ENCODE measurements around the gene EPHA4. TPM values are rescaled to one million over a fixed set of nuclear protein-coding genes. Genes with fewer than 3 reads are reported as not detected.

Gene EPHA4
- total RNA-seq, 2 experiments from 2014 or later, result 0.23 TPM; not detected in 1

- intact Hi-C loops (cut with micrococcal nuclease; ENCODE audit: unreplicated experiment), result no loop called here
These were observed 103.8 kb downstream of the EPHA4 start for GRCh38 chr2:221468317-221468716.

GRCh38 chr2:221467610-221468009 lies 104.5 kb downstream of the EPHA4 start:
- H3K27ac ChIP-seq (ENCODE audit: low read depth, low read length, poor library complexity, severe bottlenecking), result no peak overlapping the region
- no peaks in the 10 kb centered on the region for H3K9me3 ChIP-seq (ENCODE audit: low read length)
- no peak overlapping the region for H3K4me3 ChIP-seq (ENCODE audit: low read depth, low read length, poor library complexity, severe bottlenecking)
- no peak for TF ChIP-seq EZH2phosphoT487 (IDR thresholded peaks at IDR 0.05; ENCODE audit: borderline replicate concordance, low read depth, low read length)
- TF ChIP-seq CTCF (conservative IDR thresholded peaks at IDR 0.05; ENCODE audit: low read length), result no peak
- CTCF ChIA-PET (ENCODE audit: unreplicated experiment), result no interaction called here
- H4K20me1 ChIP-seq (ENCODE audit: insufficient read depth, low read length), result no peaks in the 10 kb centered on the region
- no TSS peak for BruUV-seq (replicated peaks)
- no peaks in the 10 kb centered on the region for H3K79me2 ChIP-seq (ENCODE audit: insufficient read depth, low read depth, low read length)
- no peak for DNase-seq (ENCODE audit: low spot score)
- intact Hi-C loops (cut with micrococcal nuclease; ENCODE audit: unreplicated experiment), result no loop called here
- H3K4me1 ChIP-seq (ENCODE audit: insufficient read depth, low read length, poor library complexity, severe bottlenecking), result no peaks in the 10 kb centered on the region
- POLR2A ChIA-PET, result interaction anchor here (0.6 to 1.7 kb wide), 3 partner anchors 9 to 35 kb away, joined by 3 to 5 read pairs (median 4); no protein-coding TSS in a partner anchor
- no peaks in the 10 kb centered on the region for H3K9me2 ChIP-seq (ENCODE audit: insufficient read depth, low read length)
- no peaks in the 10 kb centered on the region for H3K36me3 ChIP-seq (ENCODE audit: insufficient read depth, low read length)
- no peak overlapping the region for H2AFZ ChIP-seq (ENCODE audit: low read length)
- H3K4me2 ChIP-seq (ENCODE audit: low read length), result no peak overlapping the region

More at GRCh38 chr2:221468317-221468716, 103.8 kb downstream of the EPHA4 start:
- DNase-seq (ENCODE audit: low spot score), result no peak
- Histone ChIP-seq H3K27ac (ENCODE audit: low read depth, low read length, poor library complexity, severe bottlenecking) (no peak overlapping the region), H3K4me1 (ENCODE audit: insufficient read depth, low read length, poor library complexity, severe bottlenecking) (no peaks in the 10 kb centered on the region), H4K20me1 (ENCODE audit: insufficient read depth, low read length) (no peaks in the 10 kb centered on the region), H3K36me3 (ENCODE audit: insufficient read depth, low read length) (no peaks in the 10 kb centered on the region), H3K4me2 (ENCODE audit: low read length) (no peak overlapping the region), H3K4me3 (ENCODE audit: low read depth, low read length, poor library complexity, severe bottlenecking) (no peak overlapping the region), H3K79me2 (ENCODE audit: insufficient read depth, low read depth, low read length) (no peaks in the 10 kb centered on the region), H3K9me2 (ENCODE audit: insufficient read depth, low read length) (no peaks in the 10 kb centered on the region), H3K9me3 (ENCODE audit: low read length) (no peaks in the 10 kb centered on the region), H2AFZ (ENCODE audit: low read length) (no peak overlapping the region)
- TF ChIP-seq EZH2phosphoT487 (IDR thresholded peaks at IDR 0.05; ENCODE audit: borderline replicate concordance, low read depth, low read length) (no peak), CTCF (conservative IDR thresholded peaks at IDR 0.05; ENCODE audit: low read length) (no peak)
- CTCF ChIA-PET (ENCODE audit: unreplicated experiment), result no interaction called here
- BruUV-seq (replicated peaks), result no TSS peak
- POLR2A ChIA-PET, result interaction anchor here (0.7 to 1.7 kb wide), 3 partner anchors 9 to 396 kb away, joined by 3 to 4 read pairs (median 3); no protein-coding TSS in a partner anchor

GRCh38 chr2:221466744-221467143 lies 105.4 kb downstream of the EPHA4 start:
- Histone ChIP-seq H3K9me3 (ENCODE audit: low read length) (no peaks in the 10 kb centered on the region), H3K4me3 (ENCODE audit: low read depth, low read length, poor library complexity, severe bottlenecking) (no peak overlapping the region), H3K9me2 (ENCODE audit: insufficient read depth, low read length) (no peaks in the 10 kb centered on the region), H3K27ac (ENCODE audit: low read depth, low read length, poor library complexity, severe bottlenecking) (no peak overlapping the region), H3K79me2 (ENCODE audit: insufficient read depth, low read depth, low read length) (no peaks in the 10 kb centered on the region), H3K4me2 (ENCODE audit: low read length) (no peak overlapping the region), H4K20me1 (ENCODE audit: insufficient read depth, low read length) (no peaks in the 10 kb centered on the region), H3K4me1 (ENCODE audit: insufficient read depth, low read length, poor library complexity, severe bottlenecking) (no peaks in the 10 kb centered on the region), H3K36me3 (ENCODE audit: insufficient read depth, low read length) (no peaks in the 10 kb centered on the region), H2AFZ (ENCODE audit: low read length) (no peak overlapping the region)
- DNase-seq (ENCODE audit: low spot score), result no peak
- BruUV-seq (replicated peaks), result no TSS peak
- CTCF ChIA-PET (ENCODE audit: unreplicated experiment), result no interaction called here
- POLR2A ChIA-PET, result interaction anchor here (0.6 to 1.7 kb wide), 4 partner anchors 10 to 1538 kb away, joined by 3 to 5 read pairs (median 4); no protein-coding TSS in a partner anchor
- intact Hi-C loops (cut with micrococcal nuclease; ENCODE audit: unreplicated experiment), result no loop called here
- TF ChIP-seq CTCF (conservative IDR thresholded peaks at IDR 0.05; ENCODE audit: low read length) (no peak), EZH2phosphoT487 (IDR thresholded peaks at IDR 0.05; ENCODE audit: borderline replicate concordance, low read depth, low read length) (no peak)
